GM23338 (cell line): ENCODE data around the gene FBXO8. TPM values are rescaled to one million over a fixed set of nuclear protein-coding genes. Genes with fewer than 3 reads are reported as not detected.

Experiments used
- CREB1 ChIP-seq: fragments of 250-450 bp; sonication (Bioruptor Pico); IDR thresholded peaks from 2 replicates; pipeline ENCODE4 v1.5.0; 2020; ENCODE audit warnings: low read depth, mild to moderate bottlenecking, moderate library complexity
- EZH2phosphoT487 ChIP-seq: fragments of 200-600 bp; sonication (generic); IDR thresholded peaks from one replicate; pipeline ENCODE4 v1.8.1; 2018; ENCODE audit warnings: antibody characterized with exemption; ENCODE audit not compliant: unreplicated experiment
- JUNB ChIP-seq: IDR thresholded peaks from one replicate; pipeline ENCODE4 v1.6.1; 2016; ENCODE audit warnings: antibody characterized with exemption; ENCODE audit not compliant: unreplicated experiment
- NANOG ChIP-seq: IDR thresholded peaks from 2 replicates; pipeline ENCODE4 v1.6.1; 2016; ENCODE audit warnings: antibody characterized with exemption, borderline replicate concordance
- POLR2AphosphoS5 ChIP-seq: IDR thresholded peaks from 2 replicates; pipeline ENCODE4 v1.6.1; 2016; ENCODE audit warnings: antibody characterized with exemption, low read depth
- ZNF114 ChIP-seq: fragments of 250-450 bp; sonication (Bioruptor Pico); IDR thresholded peaks from 2 replicates; pipeline ENCODE4 v1.5.0; 2020; ENCODE audit warnings: mild to moderate bottlenecking, moderate library complexity
- ZNF331 ChIP-seq: fragments of 250-450 bp; sonication (Bioruptor Pico); IDR thresholded peaks from 2 replicates; pipeline ENCODE4 v1.5.0; 2020; ENCODE audit warnings: low read depth, mild to moderate bottlenecking, moderate library complexity
- polyA plus RNA-seq: library from polyadenylated mRNA; unstranded; fragments of >200 nt; fragmentation: Nextera tagmentation; extraction: Ambion mirVana; gene quantifications from 2 replicates; pipeline ENCODE4 v1.2.1, GENCODE V29; 2016
- total RNA-seq: library from RNA; depleted of rRNA; stranded (reverse); fragments of >200 nt; shearing (Covaris generic); gene quantifications from 2 replicates; pipeline ENCODE4 v1.2.3, GENCODE V29; 2014
- TF ChIP-seq, protein P1 (sequence below): fragments of 250-450 bp; sonication (Bioruptor Pico); IDR thresholded peaks from 2 replicates; pipeline ENCODE4 v1.5.0; 2020; ENCODE audit warnings: mild to moderate bottlenecking, moderate library complexity
- TF ChIP-seq, protein P2 (sequence below): IDR thresholded peaks from 2 replicates; pipeline ENCODE4 v1.6.1; 2016; ENCODE audit warnings: antibody characterized with exemption
- TF ChIP-seq, protein P3 (sequence below), 2 experiments: fragments of 200-600 bp in 1 of 2; sonication (generic) in 1 of 2; conservative IDR thresholded peaks; 2 replicates each; pipeline versions ENCODE4 v1.5.1 to v1.6.1; 2016 to 2017; ENCODE audit warnings: antibody characterized with exemption in 2 of 2, low read depth in 2 of 2, mild to moderate bottlenecking in 2 of 2, moderate library complexity in 1 of 2
- TF ChIP-seq, protein P4 (sequence below): IDR thresholded peaks from one replicate; pipeline ENCODE4 v1.6.1; 2018; ENCODE audit warnings: antibody characterized with exemption; ENCODE audit not compliant: unreplicated experiment

The FBXO8 gene
- total and polyA plus RNA-seq, 2 experiments from 2014 or later = 5.8 to 7.9 TPM

DNA sequence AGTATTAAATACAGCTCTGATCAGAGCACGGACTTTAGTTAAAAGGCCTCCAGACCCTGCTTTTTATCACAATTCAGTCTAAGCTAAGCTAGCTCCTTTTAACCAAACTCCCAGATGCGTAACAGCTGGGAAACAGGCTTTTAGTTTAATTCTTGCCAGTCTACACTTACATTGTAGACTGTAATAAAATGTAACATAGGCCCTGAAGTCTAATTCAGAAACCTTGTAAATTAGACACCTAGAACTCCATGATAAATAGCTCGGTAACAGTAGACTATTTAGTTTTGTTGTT lies 20.1 kb downstream of the FBXO8 start (continued):
- TF ChIP-seq, protein P1, sequence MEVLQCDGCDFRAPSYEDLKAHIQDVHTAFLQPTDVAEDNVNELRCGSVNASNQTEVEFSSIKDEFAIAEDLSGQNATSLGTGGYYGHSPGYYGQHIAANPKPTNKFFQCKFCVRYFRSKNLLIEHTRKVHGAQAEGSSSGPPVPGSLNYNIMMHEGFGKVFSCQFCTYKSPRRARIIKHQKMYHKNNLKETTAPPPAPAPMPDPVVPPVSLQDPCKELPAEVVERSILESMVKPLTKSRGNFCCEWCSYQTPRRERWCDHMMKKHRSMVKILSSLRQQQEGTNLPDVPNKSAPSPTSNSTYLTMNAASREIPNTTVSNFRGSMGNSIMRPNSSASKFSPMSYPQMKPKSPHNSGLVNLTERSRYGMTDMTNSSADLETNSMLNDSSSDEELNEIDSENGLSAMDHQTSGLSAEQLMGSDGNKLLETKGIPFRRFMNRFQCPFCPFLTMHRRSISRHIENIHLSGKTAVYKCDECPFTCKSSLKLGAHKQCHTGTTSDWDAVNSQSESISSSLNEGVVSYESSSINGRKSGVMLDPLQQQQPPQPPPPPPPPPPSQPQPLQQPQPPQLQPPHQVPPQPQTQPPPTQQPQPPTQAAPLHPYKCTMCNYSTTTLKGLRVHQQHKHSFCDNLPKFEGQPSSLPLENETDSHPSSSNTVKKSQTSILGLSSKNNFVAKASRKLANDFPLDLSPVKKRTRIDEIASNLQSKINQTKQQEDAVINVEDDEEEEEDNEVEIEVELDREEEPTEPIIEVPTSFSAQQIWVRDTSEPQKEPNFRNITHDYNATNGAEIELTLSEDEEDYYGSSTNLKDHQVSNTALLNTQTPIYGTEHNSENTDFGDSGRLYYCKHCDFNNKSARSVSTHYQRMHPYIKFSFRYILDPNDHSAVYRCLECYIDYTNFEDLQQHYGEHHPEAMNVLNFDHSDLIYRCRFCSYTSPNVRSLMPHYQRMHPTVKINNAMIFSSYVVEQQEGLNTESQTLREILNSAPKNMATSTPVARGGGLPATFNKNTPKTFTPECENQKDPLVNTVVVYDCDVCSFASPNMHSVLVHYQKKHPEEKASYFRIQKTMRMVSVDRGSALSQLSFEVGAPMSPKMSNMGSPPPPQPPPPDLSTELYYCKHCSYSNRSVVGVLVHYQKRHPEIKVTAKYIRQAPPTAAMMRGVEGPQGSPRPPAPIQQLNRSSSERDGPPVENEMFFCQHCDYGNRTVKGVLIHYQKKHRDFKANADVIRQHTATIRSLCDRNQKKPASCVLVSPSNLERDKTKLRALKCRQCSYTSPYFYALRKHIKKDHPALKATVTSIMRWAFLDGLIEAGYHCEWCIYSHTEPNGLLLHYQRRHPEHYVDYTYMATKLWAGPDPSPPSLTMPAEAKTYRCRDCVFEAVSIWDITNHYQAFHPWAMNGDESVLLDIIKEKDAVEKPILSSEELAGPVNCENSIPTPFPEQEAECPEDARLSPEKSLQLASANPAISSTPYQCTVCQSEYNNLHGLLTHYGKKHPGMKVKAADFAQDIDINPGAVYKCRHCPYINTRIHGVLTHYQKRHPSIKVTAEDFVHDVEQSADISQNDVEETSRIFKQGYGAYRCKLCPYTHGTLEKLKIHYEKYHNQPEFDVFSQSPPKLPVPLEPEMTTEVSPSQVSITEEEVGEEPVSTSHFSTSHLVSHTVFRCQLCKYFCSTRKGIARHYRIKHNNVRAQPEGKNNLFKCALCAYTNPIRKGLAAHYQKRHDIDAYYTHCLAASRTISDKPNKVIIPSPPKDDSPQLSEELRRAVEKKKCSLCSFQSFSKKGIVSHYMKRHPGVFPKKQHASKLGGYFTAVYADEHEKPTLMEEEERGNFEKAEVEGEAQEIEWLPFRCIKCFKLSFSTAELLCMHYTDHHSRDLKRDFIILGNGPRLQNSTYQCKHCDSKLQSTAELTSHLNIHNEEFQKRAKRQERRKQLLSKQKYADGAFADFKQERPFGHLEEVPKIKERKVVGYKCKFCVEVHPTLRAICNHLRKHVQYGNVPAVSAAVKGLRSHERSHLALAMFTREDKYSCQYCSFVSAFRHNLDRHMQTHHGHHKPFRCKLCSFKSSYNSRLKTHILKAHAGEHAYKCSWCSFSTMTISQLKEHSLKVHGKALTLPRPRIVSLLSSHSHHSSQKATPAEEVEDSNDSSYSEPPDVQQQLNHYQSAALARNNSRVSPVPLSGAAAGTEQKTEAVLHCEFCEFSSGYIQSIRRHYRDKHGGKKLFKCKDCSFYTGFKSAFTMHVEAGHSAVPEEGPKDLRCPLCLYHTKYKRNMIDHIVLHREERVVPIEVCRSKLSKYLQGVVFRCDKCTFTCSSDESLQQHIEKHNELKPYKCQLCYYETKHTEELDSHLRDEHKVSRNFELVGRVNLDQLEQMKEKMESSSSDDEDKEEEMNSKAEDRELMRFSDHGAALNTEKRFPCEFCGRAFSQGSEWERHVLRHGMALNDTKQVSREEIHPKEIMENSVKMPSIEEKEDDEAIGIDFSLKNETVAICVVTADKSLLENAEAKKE (CRISPR knock-in tag) = no peak
- TF ChIP-seq JUNB = no peak
- TF ChIP-seq, protein P2, sequence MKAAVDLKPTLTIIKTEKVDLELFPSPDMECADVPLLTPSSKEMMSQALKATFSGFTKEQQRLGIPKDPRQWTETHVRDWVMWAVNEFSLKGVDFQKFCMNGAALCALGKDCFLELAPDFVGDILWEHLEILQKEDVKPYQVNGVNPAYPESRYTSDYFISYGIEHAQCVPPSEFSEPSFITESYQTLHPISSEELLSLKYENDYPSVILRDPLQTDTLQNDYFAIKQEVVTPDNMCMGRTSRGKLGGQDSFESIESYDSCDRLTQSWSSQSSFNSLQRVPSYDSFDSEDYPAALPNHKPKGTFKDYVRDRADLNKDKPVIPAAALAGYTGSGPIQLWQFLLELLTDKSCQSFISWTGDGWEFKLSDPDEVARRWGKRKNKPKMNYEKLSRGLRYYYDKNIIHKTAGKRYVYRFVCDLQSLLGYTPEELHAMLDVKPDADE = no peak
- TF ChIP-seq ZNF331 (CRISPR knock-in tag) = no peak
- no peak for TF ChIP-seq POLR2AphosphoS5
- TF ChIP-seq EZH2phosphoT487 = no peak
- TF ChIP-seq, protein P3, sequence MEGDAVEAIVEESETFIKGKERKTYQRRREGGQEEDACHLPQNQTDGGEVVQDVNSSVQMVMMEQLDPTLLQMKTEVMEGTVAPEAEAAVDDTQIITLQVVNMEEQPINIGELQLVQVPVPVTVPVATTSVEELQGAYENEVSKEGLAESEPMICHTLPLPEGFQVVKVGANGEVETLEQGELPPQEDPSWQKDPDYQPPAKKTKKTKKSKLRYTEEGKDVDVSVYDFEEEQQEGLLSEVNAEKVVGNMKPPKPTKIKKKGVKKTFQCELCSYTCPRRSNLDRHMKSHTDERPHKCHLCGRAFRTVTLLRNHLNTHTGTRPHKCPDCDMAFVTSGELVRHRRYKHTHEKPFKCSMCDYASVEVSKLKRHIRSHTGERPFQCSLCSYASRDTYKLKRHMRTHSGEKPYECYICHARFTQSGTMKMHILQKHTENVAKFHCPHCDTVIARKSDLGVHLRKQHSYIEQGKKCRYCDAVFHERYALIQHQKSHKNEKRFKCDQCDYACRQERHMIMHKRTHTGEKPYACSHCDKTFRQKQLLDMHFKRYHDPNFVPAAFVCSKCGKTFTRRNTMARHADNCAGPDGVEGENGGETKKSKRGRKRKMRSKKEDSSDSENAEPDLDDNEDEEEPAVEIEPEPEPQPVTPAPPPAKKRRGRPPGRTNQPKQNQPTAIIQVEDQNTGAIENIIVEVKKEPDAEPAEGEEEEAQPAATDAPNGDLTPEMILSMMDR (conservative IDR thresholded peaks at IDR 0.05; ENCODE audit: low read depth in 2 of 2) = no peak
- no peak for TF ChIP-seq NANOG
- no peak for TF ChIP-seq CREB1 (CRISPR knock-in tag)
- no peak for TF ChIP-seq ZNF114 (CRISPR knock-in tag)
- TF ChIP-seq, protein P4, sequence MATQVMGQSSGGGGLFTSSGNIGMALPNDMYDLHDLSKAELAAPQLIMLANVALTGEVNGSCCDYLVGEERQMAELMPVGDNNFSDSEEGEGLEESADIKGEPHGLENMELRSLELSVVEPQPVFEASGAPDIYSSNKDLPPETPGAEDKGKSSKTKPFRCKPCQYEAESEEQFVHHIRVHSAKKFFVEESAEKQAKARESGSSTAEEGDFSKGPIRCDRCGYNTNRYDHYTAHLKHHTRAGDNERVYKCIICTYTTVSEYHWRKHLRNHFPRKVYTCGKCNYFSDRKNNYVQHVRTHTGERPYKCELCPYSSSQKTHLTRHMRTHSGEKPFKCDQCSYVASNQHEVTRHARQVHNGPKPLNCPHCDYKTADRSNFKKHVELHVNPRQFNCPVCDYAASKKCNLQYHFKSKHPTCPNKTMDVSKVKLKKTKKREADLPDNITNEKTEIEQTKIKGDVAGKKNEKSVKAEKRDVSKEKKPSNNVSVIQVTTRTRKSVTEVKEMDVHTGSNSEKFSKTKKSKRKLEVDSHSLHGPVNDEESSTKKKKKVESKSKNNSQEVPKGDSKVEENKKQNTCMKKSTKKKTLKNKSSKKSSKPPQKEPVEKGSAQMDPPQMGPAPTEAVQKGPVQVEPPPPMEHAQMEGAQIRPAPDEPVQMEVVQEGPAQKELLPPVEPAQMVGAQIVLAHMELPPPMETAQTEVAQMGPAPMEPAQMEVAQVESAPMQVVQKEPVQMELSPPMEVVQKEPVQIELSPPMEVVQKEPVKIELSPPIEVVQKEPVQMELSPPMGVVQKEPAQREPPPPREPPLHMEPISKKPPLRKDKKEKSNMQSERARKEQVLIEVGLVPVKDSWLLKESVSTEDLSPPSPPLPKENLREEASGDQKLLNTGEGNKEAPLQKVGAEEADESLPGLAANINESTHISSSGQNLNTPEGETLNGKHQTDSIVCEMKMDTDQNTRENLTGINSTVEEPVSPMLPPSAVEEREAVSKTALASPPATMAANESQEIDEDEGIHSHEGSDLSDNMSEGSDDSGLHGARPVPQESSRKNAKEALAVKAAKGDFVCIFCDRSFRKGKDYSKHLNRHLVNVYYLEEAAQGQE = no peak
